HG03571 (cell line): ENCODE measurements around the gene TOMM34.
A peak's percentile ranks its signal among the peaks of the same experiment; 100 is the strongest.

Source experiments
- ATAC-seq: cut with Tn5 transposase; IDR thresholded peaks from one replicate; pipeline ENCODE4 v1.9.1; 2021; ENCODE audit not compliant: unreplicated experiment

TOMM34 gene

GRCh38 chr20:44936510-44936909 is 23.7 kb downstream of the TOMM34 start:
- ATAC-seq = no peak

GRCh38 chr20:44932916-44933315 is 27.3 kb downstream of the TOMM34 start:
- no peak for ATAC-seq

DNA sequence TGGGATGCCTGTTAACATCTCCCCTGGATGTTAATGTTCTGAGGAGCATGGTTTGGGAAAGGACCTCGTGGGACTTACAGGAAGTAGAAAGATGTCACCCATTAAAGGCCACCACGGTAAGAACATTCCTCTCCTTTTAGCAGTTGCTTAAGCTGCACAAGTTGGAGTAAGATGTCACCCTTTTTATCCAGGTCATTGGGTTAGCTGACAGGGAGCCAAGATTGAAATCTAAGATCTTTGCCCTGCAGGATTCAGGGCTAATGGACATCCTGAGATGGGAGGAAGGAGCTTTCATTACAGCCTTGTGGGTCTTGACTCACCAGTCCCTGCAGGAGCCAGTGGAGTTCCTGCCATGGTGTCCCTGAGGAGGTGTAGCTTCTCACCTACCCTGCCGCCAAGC is 28.3 kb downstream of the TOMM34 start:
- ATAC-seq = no peak

- ATAC-seq = no peak
Observed at GRCh38 chr20:44930517-44931168, 29.6 kb downstream of the TOMM34 start.

- ATAC-seq = no peak
Observed at GRCh38 chr20:44928595-44928994, 31.6 kb downstream of the TOMM34 start.

- ATAC-seq = no peak
Observed at GRCh38 chr20:44924541-44924940, 35.7 kb downstream of the TOMM34 start.

- no peak for ATAC-seq
Observed at GRCh38 chr20:44921447-44921846, 38.8 kb downstream of the TOMM34 start.

DNA sequence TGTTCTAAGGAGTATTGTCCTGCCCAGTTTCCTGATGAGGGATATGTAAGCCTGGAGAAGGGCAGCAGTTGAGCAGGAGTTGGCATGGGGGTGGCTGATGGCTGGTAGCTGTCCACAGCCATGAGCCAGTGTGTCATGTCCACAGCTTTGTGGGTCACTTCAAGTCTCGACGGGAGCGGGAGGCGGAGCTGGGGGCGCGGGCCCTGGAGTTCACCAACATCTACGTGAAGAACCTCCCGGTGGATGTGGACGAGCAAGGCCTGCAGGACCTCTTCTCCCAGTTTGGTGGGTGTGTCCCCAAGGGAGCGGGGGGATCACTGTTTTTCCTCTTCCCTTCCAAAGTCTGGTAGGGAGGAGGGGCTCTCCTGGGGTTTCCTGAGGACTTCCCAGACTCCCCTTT is 41.4 kb downstream of the TOMM34 start:
- ATAC-seq = no peak

- no peak for ATAC-seq
Observed at GRCh38 chr20:44918342-44918741, 41.9 kb downstream of the TOMM34 start.

- no peak for ATAC-seq
Observed at GRCh38 chr20:44917399-44917798, 42.8 kb downstream of the TOMM34 start.

DNA sequence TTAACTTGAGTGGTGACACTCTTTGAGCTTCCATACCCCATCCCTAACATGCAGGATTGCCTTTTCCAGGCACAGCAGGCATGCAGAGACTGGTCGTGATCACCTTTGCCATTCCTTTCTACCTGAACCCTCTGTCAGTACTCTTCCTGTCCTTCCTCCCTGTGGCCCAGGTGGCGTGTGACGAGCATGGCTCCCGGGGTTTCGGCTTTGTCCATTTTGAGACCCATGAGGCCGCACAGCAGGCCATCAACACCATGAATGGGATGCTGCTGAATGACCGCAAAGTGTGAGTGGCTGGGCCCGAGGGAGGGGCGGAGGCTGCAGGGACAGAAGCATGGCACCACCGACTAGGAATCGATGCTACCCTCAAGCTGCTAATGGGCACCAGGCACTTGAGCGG is 43.6 kb downstream of the TOMM34 start:
- ATAC-seq = no peak

DNA sequence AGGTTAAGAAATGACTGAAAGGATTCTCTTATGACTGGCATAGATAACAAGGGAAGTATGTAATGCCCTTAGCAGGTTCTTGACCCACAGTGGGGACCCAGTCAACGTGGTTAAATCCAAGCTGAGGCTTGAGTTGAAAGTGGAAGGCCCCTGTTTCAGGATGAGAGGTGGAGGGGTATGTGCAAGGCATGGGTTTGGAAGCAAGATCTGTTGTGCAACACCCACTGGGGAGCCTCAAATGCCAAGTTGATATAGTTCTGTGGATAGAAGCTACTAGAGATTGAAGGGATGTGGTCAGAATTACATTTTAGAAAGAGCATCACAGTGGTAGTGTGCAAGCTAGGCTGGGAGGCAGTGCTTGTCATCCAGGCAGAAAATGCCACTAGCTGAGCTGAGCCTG is 45.3 kb downstream of the TOMM34 start:
- no peak for ATAC-seq

GRCh38 chr20:44912189-44912588 is 48.0 kb downstream of the TOMM34 start:
- ATAC-seq = no peak

DNA sequence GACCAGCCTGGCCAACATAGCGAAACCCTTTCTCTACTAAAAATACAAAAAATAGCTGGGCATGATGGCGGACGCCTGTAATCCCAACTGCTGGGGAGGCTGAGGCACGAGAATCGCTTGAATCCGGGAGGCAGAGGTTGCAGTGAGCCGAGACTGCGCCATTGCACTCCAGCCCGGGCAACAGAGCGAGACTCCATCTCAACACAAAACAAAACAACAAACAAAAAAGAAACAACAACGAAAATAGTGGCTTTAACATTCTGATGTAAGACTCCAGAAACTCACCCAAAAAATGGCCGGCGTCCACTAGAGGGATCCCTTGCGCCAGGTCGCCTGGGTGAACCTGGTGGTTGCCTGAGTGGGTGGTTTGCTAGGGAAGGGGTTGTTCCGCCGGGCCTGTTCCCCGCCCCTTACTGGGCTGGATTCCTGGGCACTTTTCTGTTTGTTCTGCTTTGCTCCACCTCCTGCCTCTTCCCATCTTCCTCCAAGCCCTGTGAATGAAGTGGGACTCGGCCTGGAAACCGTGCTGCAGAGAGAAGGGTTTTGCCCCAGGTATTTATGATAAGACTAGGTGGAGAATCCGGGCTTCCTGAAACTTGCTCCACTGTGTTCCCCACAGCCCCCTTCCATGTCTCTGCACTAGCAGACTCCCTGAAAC is 48.8 kb downstream of the TOMM34 start:
- ATAC-seq = no peak

DNA sequence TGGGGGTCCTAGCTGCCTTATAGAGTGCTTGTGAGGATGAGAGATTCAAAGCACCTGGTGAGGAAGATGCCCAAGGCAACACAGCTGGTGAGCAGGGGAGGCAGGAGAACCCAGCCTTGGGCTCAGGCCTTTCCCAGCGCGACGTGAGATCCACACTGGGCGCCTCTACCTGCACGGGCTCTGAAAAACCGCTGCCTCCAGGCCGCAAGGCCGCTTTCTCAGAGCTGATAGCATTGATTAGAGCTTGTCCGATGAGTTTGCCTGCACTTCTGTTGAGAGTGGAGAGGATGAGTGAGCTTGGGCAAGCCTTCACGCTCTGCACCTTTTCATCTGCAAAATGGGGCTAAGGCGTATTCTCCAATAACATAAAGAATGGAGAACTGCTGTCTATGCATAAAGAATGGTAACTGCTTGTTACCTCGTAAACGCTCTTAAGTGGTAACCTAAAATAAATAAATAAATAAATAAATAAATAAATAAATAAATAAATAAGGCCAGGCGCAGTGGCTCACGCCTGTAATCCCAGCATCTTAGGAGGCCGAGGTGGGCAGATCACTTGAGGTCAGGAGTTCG is 49.4 kb downstream of the TOMM34 start:
- ATAC-seq = no peak

- ATAC-seq = peak; percentile 72
Observed at GRCh38 chr20:44909872-44910689, 50.1 kb downstream of the TOMM34 start, which contains the start of gene PABPC1L. Gene PABPC1L (plus strand): TSS chr20:44910060. CDS start chr20:44910144, 84 bp downstream.

- ATAC-seq = no peak
Observed at GRCh38 chr20:44908987-44909871, 51.0 kb downstream of the TOMM34 start.

DNA sequence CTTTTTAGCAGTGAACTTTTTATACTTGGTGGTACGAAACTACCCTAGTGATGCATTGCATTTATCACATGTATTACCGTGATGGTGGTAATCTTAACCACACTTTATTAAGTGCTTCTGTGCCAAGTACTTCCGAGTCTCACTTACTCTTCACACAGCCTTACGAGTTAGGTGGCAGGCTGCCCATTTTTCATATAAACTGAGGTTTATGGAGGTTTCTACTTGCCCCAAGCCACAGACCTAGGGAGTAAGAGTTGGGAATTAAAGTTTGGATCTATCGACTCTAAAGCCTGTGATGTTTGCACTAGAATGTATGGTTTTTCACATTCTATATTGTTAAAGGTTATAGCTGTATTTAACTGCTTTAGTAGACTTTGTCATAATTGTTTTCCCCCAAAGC is 55.8 kb downstream of the TOMM34 start:
- no peak for ATAC-seq

DNA sequence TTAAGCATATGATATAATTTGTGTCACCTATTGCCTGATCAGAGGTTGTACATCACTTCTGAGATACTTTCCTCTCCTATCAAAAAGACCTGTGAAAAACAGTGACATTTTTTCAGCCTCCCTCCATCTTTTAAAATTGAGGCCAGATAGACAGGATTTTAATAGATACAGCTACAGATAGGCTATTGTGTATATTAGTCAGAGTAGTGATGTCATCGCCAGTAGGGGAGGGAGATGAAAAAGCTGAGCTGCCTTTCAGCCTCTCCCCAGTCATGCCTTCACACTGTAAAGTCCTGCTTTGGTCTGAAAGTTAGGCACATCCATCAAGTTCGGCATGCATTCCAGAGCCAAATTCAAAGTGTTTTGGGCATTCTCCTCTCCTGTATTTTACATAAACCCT is 58.2 kb downstream of the TOMM34 start:
- ATAC-seq = no peak

- no peak for ATAC-seq
Observed at GRCh38 chr20:44900231-44900854, 59.9 kb downstream of the TOMM34 start.
